H9 (cell line): ENCODE measurements around the gene GPI. TPM values are rescaled to one million over a fixed set of nuclear protein-coding genes. Genes with fewer than 3 reads are reported as not detected.

Experiments
- DNase-seq: peaks from one replicate; pipeline ENCODE4 v3.0.0-alpha.2; 2017
- H2AFZ ChIP-seq: one replicate; pipeline ENCODE4 v1.6.1; 2013; ENCODE audit warnings: mild to moderate bottlenecking, low read length, control low read depth, moderate library complexity
- H2AK5ac ChIP-seq: 2 replicates; pipeline ENCODE4 v1.6.1; 2013; ENCODE audit warnings: low read length, control low read depth, mixed read lengths; ENCODE audit not compliant: insufficient read length
- H2BK120ac ChIP-seq: one replicate; pipeline ENCODE4 v1.6.1; 2013; ENCODE audit warnings: low read depth, mild to moderate bottlenecking, low read length, control low read depth, inconsistent platforms; ENCODE audit not compliant: poor library complexity, severe bottlenecking
- H2BK12ac ChIP-seq: 2 replicates; pipeline ENCODE4 v1.6.1; 2013; ENCODE audit warnings: low read length, control low read depth, mixed read lengths, low read depth; ENCODE audit not compliant: insufficient read length
- H2BK15ac ChIP-seq: 2 replicates; pipeline ENCODE4 v1.6.1; 2013; ENCODE audit warnings: low read depth, low read length, control low read depth
- H2BK20ac ChIP-seq: one replicate; pipeline ENCODE4 v1.6.1; 2013; ENCODE audit warnings: low read depth, mild to moderate bottlenecking, low read length, control low read depth, inconsistent platforms; ENCODE audit not compliant: poor library complexity, severe bottlenecking
- H2BK5ac ChIP-seq: 2 replicates; pipeline ENCODE4 v1.6.1; 2013; ENCODE audit warnings: low read length, control low read depth, mixed read lengths; ENCODE audit not compliant: insufficient read length
- H3K14ac ChIP-seq: 2 replicates; pipeline ENCODE4 v1.6.1; 2013; ENCODE audit warnings: low read length, control low read depth; ENCODE audit not compliant: insufficient read depth
- H3K18ac ChIP-seq: 2 replicates; pipeline ENCODE4 v1.6.1; 2013; ENCODE audit warnings: low read depth, mild to moderate bottlenecking, mixed read lengths, low read length, control low read depth; ENCODE audit not compliant: insufficient read length
- H3K23ac ChIP-seq: 2 replicates; pipeline ENCODE4 v1.6.1; 2013; ENCODE audit warnings: low read length, control low read depth, mixed read lengths, low read depth; ENCODE audit not compliant: insufficient read length
- H3K23me2 ChIP-seq: 2 replicates; pipeline ENCODE4 v1.6.1; 2013; ENCODE audit warnings: low read depth, mild to moderate bottlenecking, mixed read lengths, low read length, control low read depth; ENCODE audit not compliant: insufficient read length, poor library complexity, severe bottlenecking
- H3K27ac ChIP-seq: 2 replicates; pipeline ENCODE4 v1.5.1; 2013; ENCODE audit warnings: low read length, control low read depth, mixed read lengths, low read depth; ENCODE audit not compliant: insufficient read length
- H3K27me3 ChIP-seq: 2 replicates; pipeline ENCODE4 v1.6.1; 2013; ENCODE audit warnings: low read length, control low read depth, inconsistent platforms; ENCODE audit not compliant: insufficient read depth
- H3K4ac ChIP-seq: 2 replicates; pipeline ENCODE4 v1.6.1; 2013; ENCODE audit warnings: low read depth, mild to moderate bottlenecking, control low read depth, inconsistent platforms, low read length, moderate library complexity
- H3K4me1 ChIP-seq: 2 replicates; pipeline ENCODE4 v1.6.1; 2013; ENCODE audit warnings: low read length, control low read depth, inconsistent platforms; ENCODE audit not compliant: insufficient read depth
- H3K4me2 ChIP-seq: 2 replicates; pipeline ENCODE4 v1.6.1; 2013; ENCODE audit warnings: low read length, control low read depth, mixed read lengths; ENCODE audit not compliant: insufficient read length, insufficient read depth
- H3K56ac ChIP-seq: 2 replicates; pipeline ENCODE4 v1.6.1; 2013; ENCODE audit warnings: low read depth, mild to moderate bottlenecking, mixed read lengths, low read length, control low read depth; ENCODE audit not compliant: insufficient read length
- H3K79me1 ChIP-seq: 2 replicates; pipeline ENCODE4 v1.6.1; 2013; ENCODE audit warnings: low read depth, mild to moderate bottlenecking, moderate library complexity, low read length, control low read depth, inconsistent platforms; ENCODE audit not compliant: insufficient read depth, poor library complexity, severe bottlenecking
- H3K79me2 ChIP-seq: 2 replicates; pipeline ENCODE4 v1.6.1; 2013; ENCODE audit warnings: low read length, control low read depth, inconsistent platforms; ENCODE audit not compliant: insufficient read depth
- H3K9ac ChIP-seq: 2 replicates; pipeline ENCODE4 v1.6.1; 2013; ENCODE audit warnings: low read length, control low read depth, mixed read lengths; ENCODE audit not compliant: insufficient read length; ENCODE audit errors: extremely low read depth
- H3K9me3 ChIP-seq: one replicate; pipeline ENCODE4 v1.6.1; 2013; ENCODE audit warnings: low read depth, low read length, inconsistent platforms; ENCODE audit not compliant: control insufficient read depth
- H3T11ph ChIP-seq: one replicate; pipeline ENCODE4 v1.6.1; 2013; ENCODE audit warnings: mild to moderate bottlenecking, low read length, control low read depth, inconsistent platforms
- H4K20me1 ChIP-seq: one replicate; pipeline ENCODE4 v1.6.1; 2013; ENCODE audit not compliant: control insufficient read depth, insufficient read length, insufficient read depth
- H4K5ac ChIP-seq: 2 replicates; pipeline ENCODE4 v1.6.1; 2013; ENCODE audit warnings: low read depth, mild to moderate bottlenecking, mixed read lengths, low read length, control low read depth; ENCODE audit not compliant: insufficient read length
- H4K8ac ChIP-seq: replicated peaks from 2 replicates; pipeline ENCODE4 v1.6.1; 2013; ENCODE audit warnings: low read length, control low read depth, mixed read lengths, low read depth; ENCODE audit not compliant: insufficient read length
- H4K91ac ChIP-seq: 2 replicates; pipeline ENCODE4 v1.6.1; 2013; ENCODE audit warnings: low read depth, mild to moderate bottlenecking, moderate library complexity, mixed read lengths, low read length, control low read depth; ENCODE audit not compliant: insufficient read length
- H3K27ac Mint-ChIP-seq, 3 experiments: 2 replicates in 2 of 3; 3 replicates in 1 of 3; pipeline ENCODE4 v1.8.0; 2020 to 2021; ENCODE audit warnings: mixed read lengths in 3 of 3, mild to moderate bottlenecking in 1 of 3, moderate library complexity in 1 of 3
- H3K27me3 Mint-ChIP-seq: 2 replicates; pipeline ENCODE4 v1.8.0; 2021; ENCODE audit warnings: low read depth, mild to moderate bottlenecking, moderate library complexity, mixed read lengths
- H3K36me3 Mint-ChIP-seq, 3 experiments: 2 replicates in 2 of 3; 3 replicates in 1 of 3; pipeline ENCODE4 v1.8.0; 2020 to 2021; ENCODE audit warnings: low read depth in 3 of 3, mixed read lengths in 3 of 3; ENCODE audit not compliant: insufficient read depth in 1 of 3
- H3K4me1 Mint-ChIP-seq, 2 experiments: 2 replicates each; pipeline ENCODE4 v1.8.0; 2020; ENCODE audit warnings: mixed read lengths in 2 of 2
- H3K4me3 Mint-ChIP-seq, 2 experiments: 2 replicates in 1 of 2; 3 replicates in 1 of 2; pipeline ENCODE4 v1.8.0; 2020 to 2021; ENCODE audit warnings: mild to moderate bottlenecking in 2 of 2, mixed read lengths in 2 of 2, moderate library complexity in 1 of 2
- H3K9me3 Mint-ChIP-seq, 2 experiments: 2 replicates in 1 of 2; 3 replicates in 1 of 2; pipeline ENCODE4 v1.8.0; 2020; ENCODE audit warnings: mild to moderate bottlenecking in 2 of 2, mixed read lengths in 2 of 2, moderate library complexity in 1 of 2
- CTCF ChIP-seq: fragments of 200-600 bp; sonication (generic); conservative IDR thresholded peaks from 3 replicates; pipeline ENCODE4 v1.8.0; 2021; ENCODE audit warnings: antibody characterized with exemption, mild to moderate bottlenecking
- WGBS: extraction: QIAGEN DNeasy Blood & Tissue Kit; methylation state at CpG from one replicate; pipeline ENCODE4 v1.1.7; 2013; ENCODE audit warnings: missing lambda C conversion rate, low lambda C conversion rate, mixed read lengths; ENCODE audit not compliant: insufficient read length; ENCODE audit errors: extremely low coverage; 5-methylcytosine and 5-hydroxymethylcytosine counted together
- total RNA-seq: library from RNA; stranded (reverse); gene quantifications from 2 replicates; pipeline ENCODE4 v1.2.1, GENCODE V29; 2021

GPI gene
- total RNA-seq, 1 experiment from 2014 or later = 373 TPM

GRCh38 chr19:34397853-34398252, 32.9 kb downstream of the GPI start:
- Histone ChIP-seq H3K56ac (no peak overlapping the region), H2BK12ac (no peak overlapping the region), H2BK120ac (no peak overlapping the region), H2AFZ (no peak overlapping the region), H4K5ac (no peak overlapping the region), H3K18ac (no peak overlapping the region), H3K27ac (no peak overlapping the region), H3K4ac (no peak overlapping the region), H2BK15ac (no peak overlapping the region), H3K4me1 (no peaks in the 10 kb centered on the region), H4K20me1 (no peaks in the 10 kb centered on the region), H3K9ac (no peak overlapping the region), H2AK5ac (no peak overlapping the region), H3K4me2 (no peak overlapping the region), H3K27me3 (no peaks in the 10 kb centered on the region), H3K14ac (no peak overlapping the region), H3K79me2 (no peaks in the 10 kb centered on the region), H4K8ac (no peak overlapping the region), H3K79me1 (no peaks in the 10 kb centered on the region), H3K23me2 (no peaks in the 10 kb centered on the region), H2BK5ac (no peak overlapping the region), H2BK20ac (no peak overlapping the region), H3K23ac (no peak overlapping the region), H3K9me3 (no peaks in the 10 kb centered on the region), H4K91ac (no peak overlapping the region), H3T11ph (no peak overlapping the region)
- WGBS = no CpG with 5 or more reads among the region's 1 CpG
- no peaks in the 10 kb centered on the region for H3K9me3 Mint-ChIP-seq
- TF ChIP-seq CTCF = no peak
- H3K4me3 Mint-ChIP-seq = no peak overlapping the region
- no peak for DNase-seq
- H3K4me1 Mint-ChIP-seq = no peaks in the 10 kb centered on the region
- no peaks in the 10 kb centered on the region for H3K27me3 Mint-ChIP-seq
- H3K36me3 Mint-ChIP-seq = peaks cover 37 to 65% (median 38%) of the 10 kb centered on the region in 3 experiments
- H3K27ac Mint-ChIP-seq = no peak overlapping the region
